Astrocyte of the spinal cord (primary cell): ENCODE data around the gene C16orf74.

Experiments
- DNase-seq: peaks from one replicate; pipeline ENCODE4 v3.0.0; 2011; ENCODE audit warnings: low read depth, low spot score
- H3K4me3 ChIP-seq: 2 replicates; pipeline ENCODE4 v1.5.1; 2011; ENCODE audit warnings: low read depth, mild to moderate bottlenecking, low read length, moderate library complexity
- in situ Hi-C: cut with HindIII; loops from 2 replicates; pipeline ENCODE4 v1.10.0; 2017; ENCODE audit warnings: low sequenced_read_pairs
- TF ChIP-seq, protein P1 (sequence below): IDR thresholded peaks from 2 replicates; pipeline ENCODE4 v1.5.1; 2012; ENCODE audit warnings: low read depth, mild to moderate bottlenecking, low read length, inconsistent platforms

The C16orf74 gene

DNA sequence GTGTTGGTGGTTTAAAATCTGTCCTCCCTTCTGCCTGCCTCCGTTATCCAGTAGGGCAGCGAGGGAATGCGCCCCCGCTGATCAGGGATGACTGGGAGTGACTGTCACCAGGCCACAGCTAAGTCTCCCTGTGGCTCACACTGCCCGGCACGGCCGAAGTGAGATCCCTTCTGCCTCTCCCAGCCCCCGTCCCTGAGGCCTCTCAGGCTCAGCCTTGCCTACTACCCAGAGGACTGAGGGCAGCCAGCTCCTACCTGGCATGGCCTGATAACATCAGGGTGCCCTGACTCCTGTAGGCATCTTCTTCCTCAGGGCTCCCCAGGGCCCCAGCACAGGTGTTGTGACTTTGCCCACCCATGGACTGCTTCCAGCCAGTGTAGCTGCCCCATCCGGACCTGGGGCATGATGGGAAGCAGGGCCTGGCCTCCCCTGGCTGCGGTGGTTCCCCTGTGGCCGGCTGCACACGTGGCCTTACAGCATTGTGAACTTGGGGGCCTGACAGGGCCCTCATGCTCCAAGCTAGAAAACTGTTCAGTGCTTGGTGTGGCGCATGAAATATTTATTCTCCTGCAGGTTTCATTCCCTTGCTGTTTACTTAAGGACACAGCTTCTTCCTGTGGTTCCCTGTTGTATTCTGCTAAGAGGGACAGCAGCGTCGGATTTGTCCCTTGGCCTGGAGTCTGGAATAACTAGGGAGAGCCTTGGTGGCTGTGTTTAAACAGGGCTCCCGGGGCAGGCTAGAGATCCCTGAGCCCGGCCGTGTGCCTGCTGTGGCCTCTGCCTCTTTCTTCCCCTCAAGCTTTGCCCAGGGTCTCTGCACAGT, 92.2 kb downstream of the C16orf74 start:
- in situ Hi-C loops, result no loop called here
- no peak for DNase-seq
- TF ChIP-seq, protein P1, sequence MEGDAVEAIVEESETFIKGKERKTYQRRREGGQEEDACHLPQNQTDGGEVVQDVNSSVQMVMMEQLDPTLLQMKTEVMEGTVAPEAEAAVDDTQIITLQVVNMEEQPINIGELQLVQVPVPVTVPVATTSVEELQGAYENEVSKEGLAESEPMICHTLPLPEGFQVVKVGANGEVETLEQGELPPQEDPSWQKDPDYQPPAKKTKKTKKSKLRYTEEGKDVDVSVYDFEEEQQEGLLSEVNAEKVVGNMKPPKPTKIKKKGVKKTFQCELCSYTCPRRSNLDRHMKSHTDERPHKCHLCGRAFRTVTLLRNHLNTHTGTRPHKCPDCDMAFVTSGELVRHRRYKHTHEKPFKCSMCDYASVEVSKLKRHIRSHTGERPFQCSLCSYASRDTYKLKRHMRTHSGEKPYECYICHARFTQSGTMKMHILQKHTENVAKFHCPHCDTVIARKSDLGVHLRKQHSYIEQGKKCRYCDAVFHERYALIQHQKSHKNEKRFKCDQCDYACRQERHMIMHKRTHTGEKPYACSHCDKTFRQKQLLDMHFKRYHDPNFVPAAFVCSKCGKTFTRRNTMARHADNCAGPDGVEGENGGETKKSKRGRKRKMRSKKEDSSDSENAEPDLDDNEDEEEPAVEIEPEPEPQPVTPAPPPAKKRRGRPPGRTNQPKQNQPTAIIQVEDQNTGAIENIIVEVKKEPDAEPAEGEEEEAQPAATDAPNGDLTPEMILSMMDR, result no peak
- no peak overlapping the region for H3K4me3 ChIP-seq

DNA sequence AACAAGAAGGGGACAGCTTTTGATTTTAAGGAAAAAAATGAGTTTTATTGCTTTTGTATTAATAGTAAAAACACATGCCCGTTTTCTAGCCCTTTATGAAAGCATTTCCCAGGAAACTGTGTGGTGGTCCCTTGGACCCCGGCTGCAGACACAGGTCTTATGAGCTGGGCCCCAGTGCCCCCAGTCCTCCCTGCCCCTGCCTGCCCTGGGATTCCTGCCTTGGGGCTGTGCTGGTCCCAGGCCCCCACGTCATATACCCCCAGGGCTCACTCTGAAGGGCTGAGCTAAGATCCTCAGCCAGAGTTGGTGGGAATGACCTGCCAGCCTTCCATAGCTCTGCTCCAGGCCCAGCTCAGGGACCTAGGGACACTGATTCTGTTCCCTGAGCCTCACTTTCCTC, 92.9 kb downstream of the C16orf74 start:
- in situ Hi-C loops, result no loop called here
- H3K4me3 ChIP-seq, result no peak overlapping the region
- DNase-seq, result no peak
- TF ChIP-seq, protein P1, result no peak
